ENCODE data around the gene TMTC3. TPM values are rescaled to one million over a fixed set of nuclear protein-coding genes. Genes with fewer than 3 reads are reported as not detected.
A peak's percentile ranks its signal among the peaks of the same experiment; 100 is the strongest.

The TMTC3 gene
- total RNA-seq, 1 donor from 2014 or later: 23.5 TPM

- ATAC-seq: no peak
These were observed 708 bp upstream of the TMTC3 start for GRCh38 chr12:88141425-88141773.

GRCh38 chr12:88142610-88142991 lies 494 bp downstream of the TMTC3 start:
- intact Hi-C loops (cut with DNase I): no loop called here
- DNase-seq (peak; percentile 67), ATAC-seq (no peak)
- Histone ChIP-seq H3K4me1 (no peaks in the 10 kb centered on the region), H3K4me3 (peak overlapping the region; percentile 81), H3K27me3 (no peaks in the 10 kb centered on the region), H3K9me3 (no peaks in the 10 kb centered on the region), H3K36me3 (no peaks in the 10 kb centered on the region), H3K27ac (peak overlapping the region; percentile 62)
- TF ChIP-seq, protein P1, sequence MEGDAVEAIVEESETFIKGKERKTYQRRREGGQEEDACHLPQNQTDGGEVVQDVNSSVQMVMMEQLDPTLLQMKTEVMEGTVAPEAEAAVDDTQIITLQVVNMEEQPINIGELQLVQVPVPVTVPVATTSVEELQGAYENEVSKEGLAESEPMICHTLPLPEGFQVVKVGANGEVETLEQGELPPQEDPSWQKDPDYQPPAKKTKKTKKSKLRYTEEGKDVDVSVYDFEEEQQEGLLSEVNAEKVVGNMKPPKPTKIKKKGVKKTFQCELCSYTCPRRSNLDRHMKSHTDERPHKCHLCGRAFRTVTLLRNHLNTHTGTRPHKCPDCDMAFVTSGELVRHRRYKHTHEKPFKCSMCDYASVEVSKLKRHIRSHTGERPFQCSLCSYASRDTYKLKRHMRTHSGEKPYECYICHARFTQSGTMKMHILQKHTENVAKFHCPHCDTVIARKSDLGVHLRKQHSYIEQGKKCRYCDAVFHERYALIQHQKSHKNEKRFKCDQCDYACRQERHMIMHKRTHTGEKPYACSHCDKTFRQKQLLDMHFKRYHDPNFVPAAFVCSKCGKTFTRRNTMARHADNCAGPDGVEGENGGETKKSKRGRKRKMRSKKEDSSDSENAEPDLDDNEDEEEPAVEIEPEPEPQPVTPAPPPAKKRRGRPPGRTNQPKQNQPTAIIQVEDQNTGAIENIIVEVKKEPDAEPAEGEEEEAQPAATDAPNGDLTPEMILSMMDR (IDR thresholded peaks at IDR 0.05): no peak

More at GRCh38 chr12:88141425-88141773, 708 bp upstream of the TMTC3 start:
- intact Hi-C loops (cut with DNase I): no loop called here
- Histone ChIP-seq H3K27ac (peak overlapping the region; percentile 69), H3K4me1 (no peaks in the 10 kb centered on the region), H3K9me3 (no peaks in the 10 kb centered on the region), H3K27me3 (no peaks in the 10 kb centered on the region), H3K36me3 (no peaks in the 10 kb centered on the region), H3K4me3 (peak overlapping the region; percentile 81)
- TF ChIP-seq, protein P1 (IDR thresholded peaks at IDR 0.05): no peak
- no peak for DNase-seq

GRCh38 chr12:88144037-88144436 lies 1.9 kb downstream of the TMTC3 start:
- DNase-seq: no peak
- no peak overlapping the region for H3K4me3 ChIP-seq
- intact Hi-C loops (cut with DNase I): no loop called here

DNA sequence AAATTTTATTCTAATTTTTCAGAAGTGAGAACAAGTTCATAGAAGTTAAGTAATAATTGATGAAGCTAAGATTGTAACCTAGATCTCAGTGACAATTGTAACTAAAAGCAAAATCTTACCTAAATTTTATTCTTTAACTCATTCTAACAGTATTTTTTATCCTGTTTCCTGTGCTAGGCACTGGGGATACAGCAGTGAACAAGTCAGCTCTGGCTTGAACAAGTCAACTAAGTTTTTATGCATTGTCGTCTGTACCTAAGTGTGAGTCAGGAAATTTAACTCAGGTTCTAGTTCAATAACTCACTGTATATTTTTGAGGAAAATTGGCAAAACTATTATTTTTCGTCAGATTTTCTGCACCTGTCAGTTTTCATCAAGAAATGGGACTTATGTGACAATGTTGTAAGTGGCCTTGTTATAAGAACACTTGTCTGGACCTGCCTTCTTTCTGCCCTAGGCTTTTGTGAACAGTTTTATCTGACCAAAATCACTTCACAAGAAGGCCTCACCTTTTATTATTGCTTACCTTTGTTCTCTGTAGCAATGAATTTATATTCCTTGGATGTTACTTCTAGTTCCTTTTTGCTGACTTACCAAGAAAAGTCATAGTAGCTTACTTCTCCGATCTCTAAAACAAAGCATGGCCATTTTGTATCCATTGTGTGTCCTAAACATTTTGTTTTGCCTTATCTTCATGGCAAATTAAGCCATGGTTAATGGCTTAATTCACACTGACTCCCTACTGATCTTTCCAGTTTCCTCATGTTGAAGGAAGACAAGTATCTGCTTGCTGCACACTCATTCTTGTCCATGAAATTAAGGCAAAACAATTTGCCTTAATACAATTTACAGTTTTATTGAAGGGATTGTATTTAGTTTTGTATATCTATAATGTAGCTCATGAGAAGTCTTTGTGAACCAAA lies 2.7 kb downstream of the TMTC3 start:
- no peak overlapping the region for H3K4me3 ChIP-seq
- intact Hi-C loops (cut with DNase I): no loop called here
- H3K27me3 ChIP-seq: no peaks in the 10 kb centered on the region
- no peaks in the 10 kb centered on the region for H3K4me1 ChIP-seq
- ATAC-seq (no peak), DNase-seq (no peak)
- H3K9me3 ChIP-seq: no peaks in the 10 kb centered on the region
- no peak overlapping the region for H3K27ac ChIP-seq
- TF ChIP-seq, protein P1 (IDR thresholded peaks at IDR 0.05): no peak
- no peaks in the 10 kb centered on the region for H3K36me3 ChIP-seq

More at GRCh38 chr12:88144037-88144436, 1.9 kb downstream of the TMTC3 start:
- Histone ChIP-seq H3K27ac (no peak overlapping the region), H3K27me3 (no peaks in the 10 kb centered on the region), H3K36me3 (no peaks in the 10 kb centered on the region), H3K4me1 (no peaks in the 10 kb centered on the region), H3K9me3 (no peaks in the 10 kb centered on the region)
- TF ChIP-seq, protein P1 (IDR thresholded peaks at IDR 0.05): no peak
- ATAC-seq: no peak

- TF ChIP-seq, protein P1 (IDR thresholded peaks at IDR 0.05): no peak
- intact Hi-C loops (cut with DNase I): no loop called here
- Histone ChIP-seq H3K27me3 (no peaks in the 10 kb centered on the region), H3K27ac (no peak overlapping the region), H3K4me1 (no peaks in the 10 kb centered on the region), H3K36me3 (no peaks in the 10 kb centered on the region), H3K9me3 (no peaks in the 10 kb centered on the region), H3K4me3 (no peak overlapping the region)
- DNase-seq (no peak), ATAC-seq (no peak)
These were observed 3.7 kb downstream of the TMTC3 start for GRCh38 chr12:88145567-88146505.
